Germinal center (tissue), 1 donor: ENCODE data around the gene ANKRD13D.

ENCODE experiments used
- DNase-seq: peaks from one replicate; pipeline ENCODE4 v3.0.0; 2012; ENCODE audit warnings: mixed read lengths, low spot score

Gene ANKRD13D

DNA sequence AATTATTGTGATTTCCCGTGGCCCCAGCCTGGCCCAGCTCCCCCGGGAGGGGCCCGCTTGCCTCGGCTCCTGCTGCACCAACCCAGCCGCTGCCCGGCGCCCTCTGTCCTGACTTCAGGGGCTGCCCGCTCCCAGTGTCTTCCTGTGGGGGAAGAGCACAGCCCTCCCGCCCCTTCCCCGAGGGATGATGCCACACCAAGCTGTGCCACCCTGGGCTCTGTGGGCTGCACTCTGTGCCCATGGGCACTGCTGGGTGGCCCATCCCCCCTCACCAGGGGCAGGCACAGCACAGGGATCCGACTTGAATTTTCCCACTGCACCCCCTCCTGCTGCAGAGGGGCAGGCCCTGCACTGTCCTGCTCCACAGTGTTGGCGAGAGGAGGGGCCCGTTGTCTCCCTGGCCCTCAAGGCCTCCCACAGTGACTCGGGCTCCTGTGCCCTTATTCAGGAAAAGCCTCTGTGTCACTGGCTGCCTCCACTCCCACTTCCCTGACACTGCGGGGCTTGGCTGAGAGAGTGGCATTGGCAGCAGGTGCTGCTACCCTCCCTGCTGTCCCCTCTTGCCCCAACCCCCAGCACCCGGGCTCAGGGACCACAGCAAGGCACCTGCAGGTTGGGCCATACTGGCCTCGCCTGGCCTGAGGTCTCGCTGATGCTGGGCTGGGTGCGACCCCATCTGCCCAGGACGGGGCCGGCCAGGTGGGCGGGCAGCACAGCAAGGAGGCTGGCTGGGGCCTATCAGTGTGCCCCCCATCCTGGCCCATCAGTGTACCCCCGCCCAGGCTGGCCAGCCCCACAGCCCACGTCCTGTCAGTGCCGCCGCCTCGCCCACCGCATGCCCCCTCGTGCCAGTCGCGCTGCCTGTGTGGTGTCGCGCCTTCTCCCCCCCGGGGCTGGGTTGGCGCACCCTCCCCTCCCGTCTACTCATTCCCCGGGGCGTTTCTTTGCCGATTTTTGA lies 3.3 kb upstream of the ANKRD13D start:
- no peak for DNase-seq

DNA sequence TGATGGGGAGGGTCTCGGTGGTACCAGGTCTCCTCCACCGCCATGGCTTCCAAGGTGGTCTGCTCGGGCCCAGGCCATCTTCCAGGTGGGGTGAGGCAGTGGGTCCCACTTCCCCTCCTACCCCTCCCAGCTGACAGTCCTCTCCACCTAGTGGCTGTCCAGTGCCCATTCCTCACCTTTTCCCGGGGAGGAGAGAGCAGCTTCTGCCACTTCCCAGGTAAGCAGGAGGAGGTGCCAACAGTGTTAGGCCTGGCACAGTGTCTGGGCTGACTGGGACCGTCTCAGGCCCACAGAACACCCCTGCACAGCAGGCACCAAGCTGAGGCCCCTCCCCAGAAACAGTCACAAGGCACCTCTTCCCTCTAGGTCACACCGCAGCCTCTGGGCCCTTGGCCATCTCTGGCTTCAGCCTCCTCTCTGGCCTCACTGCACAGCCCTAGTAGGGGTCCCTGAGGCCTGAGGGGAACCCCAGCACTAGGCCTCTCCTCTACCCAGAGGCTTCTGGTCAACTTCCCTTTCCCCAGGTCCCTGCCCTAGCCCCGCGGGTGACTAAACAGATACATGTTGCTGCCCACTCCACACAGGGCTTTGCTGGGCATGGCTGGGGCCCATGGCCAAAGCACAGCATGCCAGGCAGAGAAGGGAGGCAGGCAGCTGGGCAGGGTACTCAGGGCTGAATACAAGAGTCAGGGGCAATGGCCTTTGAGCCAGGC lies 2.3 kb upstream of the ANKRD13D start:
- DNase-seq: no peak

DNA sequence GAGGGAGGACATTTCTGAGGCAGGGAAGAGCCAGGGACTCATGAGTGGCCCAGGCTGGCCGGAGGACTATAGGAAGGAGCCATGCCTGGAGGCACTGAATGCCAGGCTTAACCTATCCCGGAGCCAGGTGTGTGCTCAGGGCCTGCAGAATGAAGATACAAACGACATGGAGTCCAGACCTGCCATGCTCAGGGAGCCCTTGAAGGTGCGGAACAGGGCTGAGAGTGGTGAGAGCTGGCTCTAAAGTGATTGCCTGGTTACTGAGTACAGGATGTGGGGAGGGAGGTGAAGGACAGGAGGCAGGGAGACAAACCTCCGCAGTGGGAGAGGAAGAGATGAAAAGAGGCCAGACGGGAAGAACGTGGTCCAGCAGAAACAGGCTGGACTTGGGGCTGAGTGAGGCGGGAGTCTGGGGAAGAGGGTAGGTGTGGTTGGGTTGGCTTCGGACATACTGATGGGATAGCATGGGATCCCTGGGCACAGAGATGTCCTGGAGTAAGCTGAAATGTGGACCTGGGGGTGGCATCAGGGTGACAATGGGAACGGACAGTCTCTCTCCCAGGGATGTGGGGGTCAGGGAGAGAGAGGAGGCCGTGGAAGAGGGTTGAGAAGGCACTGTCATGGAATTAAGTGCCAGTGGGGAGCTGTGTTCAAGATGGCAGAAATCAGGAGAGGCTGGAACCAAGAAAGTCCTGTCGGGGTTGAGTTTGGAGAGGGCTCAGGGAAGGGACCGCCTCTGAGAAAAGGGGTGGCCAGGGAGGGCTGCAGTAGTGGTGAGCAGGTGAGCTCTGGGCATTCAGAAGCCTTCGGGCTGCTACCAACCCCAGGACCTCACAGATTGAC lies 1.5 kb upstream of the ANKRD13D start:
- no peak for DNase-seq

- no peak for DNase-seq
Observed at GRCh38 chr11:67288198-67288451, 978 bp upstream of the ANKRD13D start.

DNA sequence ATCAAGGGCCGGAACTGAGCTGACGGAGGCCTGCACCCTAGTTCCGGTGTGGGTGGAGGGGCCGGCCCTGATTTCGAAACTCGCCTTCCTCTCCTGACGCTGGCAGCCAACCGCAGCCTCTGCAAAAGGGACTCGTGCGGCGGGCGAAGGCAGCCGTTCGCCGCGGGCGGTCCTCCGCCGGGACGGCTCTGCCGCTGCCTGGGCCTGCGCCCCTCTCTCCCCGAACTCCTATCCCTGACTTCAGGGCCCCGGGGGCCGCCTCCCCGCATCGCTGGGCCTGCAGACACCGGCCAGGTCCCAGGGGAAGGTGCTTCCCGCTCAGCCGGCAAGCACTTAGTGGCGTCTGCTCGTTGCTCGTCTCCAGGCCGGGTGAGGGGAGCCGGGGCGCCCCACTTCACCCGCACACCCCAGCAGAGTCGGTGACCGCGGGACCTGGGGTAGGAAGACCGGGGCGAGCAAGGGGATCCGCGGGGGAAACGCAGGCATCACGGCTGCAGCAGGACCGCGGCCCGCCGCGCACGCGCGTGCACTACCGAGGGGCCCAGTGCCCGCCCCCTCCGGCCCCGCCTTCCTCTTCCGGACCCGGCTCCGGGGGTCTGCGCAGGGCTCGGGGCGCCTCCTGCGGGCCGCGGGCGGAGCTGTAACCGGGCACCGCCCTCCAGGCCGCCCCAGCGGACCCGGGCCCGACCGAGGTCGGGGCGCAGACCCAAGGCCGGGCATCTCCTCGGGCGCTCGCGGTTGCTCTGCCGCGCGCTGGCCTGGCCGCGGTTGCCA lies 464 bp upstream of the ANKRD13D start:
- DNase-seq: peak; percentile 90

DNA sequence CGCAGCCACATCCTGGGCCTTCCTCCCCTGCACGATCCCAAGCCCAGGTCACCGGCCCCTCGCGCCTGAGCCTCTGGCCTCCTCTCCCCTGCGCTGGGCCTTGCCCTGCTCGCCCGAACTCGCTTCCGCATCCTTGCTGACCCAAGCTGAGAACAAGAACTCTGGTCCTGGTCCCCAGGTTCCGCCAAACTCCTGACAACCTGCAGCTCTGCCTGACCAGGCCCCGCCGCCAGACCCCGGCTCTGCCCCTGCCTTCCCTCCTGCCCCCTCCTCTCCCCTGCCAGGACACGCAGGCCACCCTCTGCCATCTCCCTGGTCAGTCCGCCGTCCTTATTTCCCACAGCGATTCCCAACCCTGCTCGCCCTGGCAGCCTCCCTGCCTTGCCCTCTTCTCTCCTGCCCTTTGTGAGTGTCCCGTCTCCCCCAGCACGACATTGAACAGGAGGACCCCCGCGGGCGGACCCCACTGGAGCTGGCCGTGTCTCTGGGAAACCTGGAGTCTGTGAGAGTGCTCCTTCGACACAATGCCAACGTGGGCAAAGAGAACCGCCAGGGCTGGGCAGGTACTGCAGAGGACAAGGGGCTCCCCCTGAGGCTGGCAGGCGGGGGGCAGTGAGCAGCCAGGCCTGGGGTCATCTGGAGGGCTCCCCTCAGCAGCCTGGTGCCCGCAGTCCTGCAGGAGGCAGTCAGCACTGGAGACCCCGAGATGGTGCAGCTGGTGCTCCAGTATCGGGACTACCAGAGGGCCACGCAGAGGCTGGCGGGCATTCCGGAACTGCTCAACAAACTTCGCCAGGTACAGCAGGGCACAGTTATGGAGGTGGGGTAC lies 762 bp downstream of the ANKRD13D start:
- no peak for DNase-seq

GRCh38 chr11:67290801-67291200 lies 1.7 kb downstream of the ANKRD13D start:
- DNase-seq: no peak

DNA sequence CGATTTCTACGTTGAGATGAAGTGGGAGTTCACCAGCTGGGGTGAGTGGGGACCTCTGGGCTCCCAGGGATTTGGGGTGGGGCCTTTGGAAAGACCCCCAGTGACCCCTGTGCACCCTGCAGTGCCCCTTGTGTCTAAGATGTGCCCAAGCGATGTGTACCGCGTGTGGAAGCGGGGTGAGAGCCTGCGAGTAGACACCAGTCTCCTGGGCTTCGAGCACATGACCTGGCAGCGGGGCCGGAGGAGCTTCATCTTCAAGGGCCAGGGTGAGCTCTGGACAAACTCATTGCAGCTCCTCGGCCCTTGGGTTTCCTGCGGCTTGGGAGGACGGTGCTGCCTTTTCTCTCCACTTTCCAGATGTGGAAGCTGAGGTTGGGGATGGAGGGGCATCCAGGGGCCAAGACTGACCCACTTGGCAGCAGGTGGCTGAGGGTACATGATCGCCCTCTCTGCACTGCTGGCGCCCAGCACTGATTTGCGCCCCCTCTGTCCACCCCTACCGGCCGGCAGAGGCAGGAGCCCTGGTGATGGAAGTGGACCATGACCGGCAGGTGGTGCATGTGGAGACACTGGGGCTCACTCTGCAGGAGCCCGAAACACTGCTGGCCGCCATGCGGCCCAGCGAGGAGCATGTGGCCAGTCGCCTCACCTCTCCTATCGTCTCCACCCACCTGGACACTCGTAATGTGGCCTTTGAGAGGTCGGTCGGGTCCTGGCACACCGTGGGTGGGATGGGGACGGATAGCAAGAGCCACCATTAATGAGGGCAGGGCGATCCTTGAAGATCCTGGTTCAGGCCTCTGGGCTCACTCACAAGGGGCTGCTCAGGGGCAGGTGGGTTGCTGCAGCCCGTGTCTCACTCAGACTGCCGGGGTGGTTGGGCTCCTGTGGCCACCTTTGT lies 2.6 kb downstream of the ANKRD13D start:
- no peak for DNase-seq

- DNase-seq: no peak
Observed at GRCh38 chr11:67292671-67293070, 3.6 kb downstream of the ANKRD13D start.

DNA sequence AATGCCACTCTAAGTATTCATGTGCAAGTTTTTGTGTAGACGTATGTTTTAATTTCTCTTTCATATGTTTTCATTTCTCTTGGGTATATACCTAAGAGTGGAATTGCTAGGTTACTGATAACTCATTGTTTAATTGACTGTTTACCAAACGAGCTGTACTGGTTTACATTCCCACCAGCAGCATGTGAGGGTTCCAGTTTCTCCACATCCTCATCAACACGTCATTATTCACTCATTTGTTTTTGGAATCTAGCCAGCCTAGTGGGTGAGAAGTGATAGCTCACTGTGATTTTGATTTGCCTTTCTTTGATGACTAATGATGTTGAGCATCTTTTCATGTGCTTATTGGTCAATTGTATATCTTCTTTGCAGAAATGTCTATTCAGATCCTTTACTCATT lies 4.0 kb downstream of the ANKRD13D start:
- DNase-seq: no peak

DNA sequence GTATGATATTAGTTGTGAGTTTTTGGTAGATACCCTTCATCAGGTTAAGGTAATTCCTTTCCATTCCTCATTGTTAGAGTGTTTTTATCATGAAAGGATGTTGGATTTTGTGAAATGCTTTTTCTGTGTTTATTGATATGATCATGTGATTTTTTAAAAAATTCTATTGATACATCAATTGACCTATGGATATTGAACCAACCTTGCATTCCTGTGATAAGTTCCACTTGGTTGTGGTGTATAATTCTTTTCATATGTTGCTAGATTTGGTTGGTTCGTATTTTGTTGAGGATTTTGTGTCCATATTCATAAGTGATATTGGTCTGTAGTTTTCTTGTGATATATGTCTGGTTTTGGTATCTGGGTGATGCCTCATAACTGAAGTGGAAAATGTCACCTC lies 6.7 kb downstream of the ANKRD13D start:
- no peak for DNase-seq

DNA sequence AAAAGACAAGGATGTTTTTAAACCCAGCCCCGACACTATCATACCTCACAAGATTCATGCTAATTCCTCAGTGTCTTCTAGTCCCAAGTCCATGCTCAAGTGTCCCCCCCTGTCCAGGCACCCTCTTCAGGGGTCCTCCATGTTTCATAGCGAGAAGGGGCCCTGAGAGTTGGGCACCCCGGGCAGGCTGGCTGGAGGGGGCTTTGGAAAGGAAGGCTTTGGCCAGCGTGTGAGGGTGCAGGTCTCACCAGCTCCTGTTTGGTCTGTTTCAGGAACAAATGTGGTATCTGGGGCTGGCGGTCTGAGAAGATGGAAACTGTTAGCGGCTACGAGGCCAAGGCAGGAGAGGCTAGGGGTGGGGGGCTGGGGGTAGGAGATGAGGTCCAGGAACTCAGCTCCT lies 9.7 kb downstream of the ANKRD13D start:
- no peak for DNase-seq

DNA sequence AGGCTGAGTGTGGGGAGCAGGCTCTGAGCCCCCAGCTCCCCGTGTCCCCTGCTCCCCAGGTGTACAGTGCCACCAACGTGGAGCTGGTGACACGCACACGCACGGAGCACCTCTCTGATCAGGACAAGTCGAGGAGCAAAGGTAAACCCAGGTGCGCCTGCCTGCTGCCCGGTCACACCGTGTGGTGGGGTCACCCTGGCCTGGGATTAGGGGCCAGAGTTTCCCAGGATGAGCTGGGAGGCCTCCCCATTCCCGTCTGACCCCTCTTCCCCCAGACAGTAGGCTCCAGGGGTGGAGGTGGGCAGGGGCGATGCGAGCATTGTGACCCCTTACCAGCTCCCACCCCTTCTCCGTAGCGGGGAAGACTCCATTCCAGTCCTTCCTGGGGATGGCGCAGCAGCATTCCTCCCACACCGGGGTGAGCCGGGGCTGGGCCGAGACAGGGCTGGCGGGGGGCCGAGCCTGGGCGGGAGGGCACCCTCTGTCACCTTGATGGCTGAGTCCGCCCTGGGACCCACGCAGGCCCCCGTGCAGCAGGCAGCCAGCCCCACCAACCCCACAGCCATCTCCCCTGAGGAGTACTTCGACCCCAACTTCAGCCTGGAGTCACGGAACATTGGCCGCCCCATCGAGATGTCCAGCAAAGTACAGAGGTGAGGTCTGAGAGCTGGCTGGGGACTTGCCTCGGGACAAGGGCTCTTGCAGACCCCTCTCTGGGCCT lies 10.5 kb downstream of the ANKRD13D start:
- DNase-seq: no peak

DNA sequence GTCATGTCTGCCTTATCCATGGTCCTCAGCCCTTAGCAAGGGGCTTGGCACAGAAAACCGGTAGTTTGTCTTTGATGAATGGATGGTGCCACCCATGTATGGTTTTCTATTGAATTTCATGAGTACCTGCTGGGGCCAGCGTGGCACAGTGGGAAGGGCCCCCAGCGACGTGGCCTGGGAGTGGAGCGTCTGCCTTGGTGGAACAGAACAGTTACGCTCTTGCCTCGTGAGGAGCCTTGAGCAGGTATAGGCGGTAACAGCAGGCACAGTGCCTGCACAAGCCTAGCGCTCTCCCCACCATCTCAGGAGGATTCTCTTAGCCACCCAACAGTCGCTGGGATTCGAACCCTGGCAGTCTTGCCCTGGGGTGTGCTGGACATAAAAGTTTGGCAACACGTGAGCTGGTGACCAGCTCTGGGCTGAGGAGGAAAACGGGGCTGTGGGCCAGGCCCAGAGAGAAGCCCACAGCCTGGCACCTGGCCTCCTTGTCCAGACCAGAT lies 11.2 kb downstream of the ANKRD13D start:
- DNase-seq: no peak

DNA sequence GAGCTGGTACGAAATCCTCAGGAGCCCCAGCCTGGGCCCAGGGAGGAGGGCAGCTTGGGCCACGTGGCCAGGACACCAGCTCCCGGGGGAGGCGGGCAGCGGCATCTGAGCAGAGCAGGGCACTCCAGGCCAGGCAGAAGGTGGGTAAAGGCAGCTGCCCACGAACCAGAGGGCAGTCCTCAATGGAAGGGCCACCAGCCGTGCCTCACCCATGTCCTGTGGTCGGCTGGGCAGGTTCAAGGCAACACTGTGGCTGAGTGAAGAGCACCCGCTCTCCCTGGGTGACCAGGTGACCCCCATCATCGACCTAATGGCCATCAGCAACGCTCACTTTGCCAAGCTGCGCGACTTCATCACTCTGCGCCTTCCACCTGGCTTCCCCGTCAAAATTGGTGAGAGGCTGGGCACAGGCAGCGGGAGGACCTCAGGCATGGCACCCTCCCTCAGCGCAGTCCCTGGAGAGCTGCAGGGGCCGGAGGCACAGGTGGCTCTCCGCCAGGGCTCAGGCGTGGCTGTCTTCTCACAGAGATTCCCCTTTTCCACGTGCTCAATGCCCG lies 11.7 kb downstream of the ANKRD13D start:
- no peak for DNase-seq

- DNase-seq: no peak
Observed at GRCh38 chr11:67301313-67301921, 12.3 kb downstream of the ANKRD13D start.

DNA sequence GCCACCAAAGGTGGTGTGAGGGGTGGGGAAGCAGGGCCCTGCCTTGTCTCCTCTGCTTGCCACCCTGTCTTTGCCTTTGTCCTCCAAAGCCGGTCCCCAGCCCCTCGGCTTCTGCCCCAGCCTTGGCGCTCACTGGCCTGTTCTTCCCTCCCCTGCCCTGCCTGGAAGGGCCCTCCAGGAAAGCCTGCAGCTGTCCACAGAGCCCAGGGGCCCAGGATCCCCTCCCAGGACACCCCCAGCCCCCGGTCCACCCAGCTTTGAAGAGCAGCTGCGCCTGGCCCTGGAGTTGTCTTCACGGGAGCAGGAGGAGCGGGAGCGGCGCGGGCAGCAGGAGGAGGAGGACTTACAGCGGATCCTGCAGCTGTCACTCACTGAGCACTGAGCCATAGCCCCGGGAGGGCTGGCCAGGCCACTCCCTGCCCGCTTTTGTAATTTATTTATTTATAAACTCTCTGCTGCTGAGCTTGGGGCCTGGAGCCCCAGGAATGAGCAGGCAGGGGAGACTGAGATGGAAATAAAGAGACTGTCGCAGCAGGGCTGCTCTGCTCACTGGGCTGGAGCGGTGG lies 12.9 kb downstream of the ANKRD13D start:
- DNase-seq: no peak

DNA sequence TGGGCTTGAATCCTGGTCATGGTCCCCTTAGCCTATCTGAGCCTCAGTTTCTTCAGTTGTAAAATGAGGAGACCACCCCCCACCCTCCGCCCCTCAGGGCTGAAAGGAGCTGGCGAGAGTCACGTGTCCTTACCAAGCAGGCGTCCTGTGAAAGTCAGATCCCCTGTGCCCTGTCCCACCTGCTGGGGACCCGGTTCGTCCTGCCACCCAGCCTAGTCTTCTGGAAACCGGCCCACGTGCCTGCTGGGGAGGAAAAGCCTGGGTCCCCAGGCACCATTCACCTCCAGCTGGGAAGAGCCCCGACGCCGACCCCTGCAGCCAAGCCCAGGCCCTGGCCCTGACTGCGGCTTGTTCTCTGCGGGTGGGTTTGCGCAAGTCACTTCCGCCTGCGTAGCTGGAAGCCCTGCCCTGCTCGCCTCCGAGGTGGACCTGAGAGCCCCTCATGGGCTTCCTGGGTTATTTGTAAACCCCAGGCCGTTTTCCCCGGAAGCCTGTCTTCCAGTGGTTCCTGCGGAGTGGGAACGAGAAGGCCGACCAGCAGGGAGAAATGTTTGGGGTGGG lies 13.5 kb downstream of the ANKRD13D start:
- DNase-seq: no peak
